K562 (cell line): Measurements from ENCODE around the gene SIRT2. TPM values are rescaled to one million over a fixed set of nuclear protein-coding genes. Genes with fewer than 3 reads are reported as not detected.

ENCODE experiments used
- ASH1L ChIP-seq: fragments of 450-650 bp; IDR thresholded peaks from 2 replicates; pipeline ENCODE4 v1.6.1; 2018; ENCODE audit warnings: borderline replicate concordance, mild to moderate bottlenecking, low read depth; ENCODE audit not compliant: partially characterized antibody
- BRD9 ChIP-seq: fragments of 450-650 bp; IDR thresholded peaks from 2 replicates; pipeline ENCODE4 v1.6.1; 2018; ENCODE audit warnings: low read depth; ENCODE audit not compliant: partially characterized antibody
- CBFB ChIP-seq: sonication (generic); formaldehyde crosslinking; IDR thresholded peaks from 2 replicates; pipeline ENCODE4 v1.4.0; 2020; ENCODE audit warnings: mild to moderate bottlenecking, missing genetic modification reagents
- CEBPG ChIP-seq, 3 experiments: fragments of 200-800 bp in 1 of 3; sonication (Bioruptor generic) in 1 of 3; sonication (generic) in 1 of 3; formaldehyde crosslinking in 1 of 3; IDR thresholded peaks in 2 of 3; conservative IDR thresholded peaks in 1 of 3; 2 replicates each; pipeline versions ENCODE4 v1.6.1 to v1.8.0; 2016 to 2022; ENCODE audit warnings: missing compliant biosample characterization in 2 of 3, missing genetic modification characterization in 2 of 3, mild to moderate bottlenecking in 1 of 3, missing genetic modification reagents in 1 of 3
- CREM ChIP-seq: IDR thresholded peaks from 2 replicates; pipeline ENCODE4 v1.6.1; 2014; ENCODE audit warnings: antibody characterized with exemption, low read depth
- DNMT1 ChIP-seq: fragments of 450-650 bp; IDR thresholded peaks from 2 replicates; pipeline ENCODE4 v1.6.1; 2016; ENCODE audit warnings: antibody characterized with exemption, mild to moderate bottlenecking
- JUN ChIP-seq, 2 experiments: sonication (generic) in 1 of 2; formaldehyde crosslinking in 1 of 2; IDR thresholded peaks; 2 replicates each; pipeline versions ENCODE4 v1.6.1 to v1.8.0; 2012 to 2022; ENCODE audit warnings: borderline replicate concordance in 2 of 2, mild to moderate bottlenecking in 2 of 2, improper control_type of control experiment in 1 of 2, low read depth in 1 of 2, low read length in 1 of 2, missing genetic modification reagents in 1 of 2
- KAT7 ChIP-seq: sonication (generic); formaldehyde crosslinking; IDR thresholded peaks from 2 replicates; pipeline ENCODE4 v1.8.0; 2022; ENCODE audit warnings: missing genetic modification reagents, mild to moderate bottlenecking, borderline replicate concordance
- KLF13 ChIP-seq: fragments of 450-650 bp; IDR thresholded peaks from 2 replicates; pipeline ENCODE4 v1.6.1; 2016; ENCODE audit warnings: missing genetic modification characterization, low read depth, mild to moderate bottlenecking, missing compliant biosample characterization, moderate library complexity, borderline replicate concordance
- PHB ChIP-seq: fragments of 250-450 bp; sonication (Bioruptor Pico); IDR thresholded peaks from 2 replicates; pipeline ENCODE4 v1.5.0; 2021
- PML ChIP-seq: IDR thresholded peaks from 2 replicates; pipeline ENCODE4 v1.6.1; 2012; ENCODE audit warnings: low read length, inconsistent platforms
- RBM25 ChIP-seq: fragments of 200-400 bp; formaldehyde crosslinking; IDR thresholded peaks from 2 replicates; pipeline ENCODE4 v1.6.1; 2018; ENCODE audit warnings: low read length, low read depth, moderate library complexity; ENCODE audit not compliant: severe bottlenecking
- RFX1 ChIP-seq: fragments of 450-650 bp; IDR thresholded peaks from 2 replicates; pipeline ENCODE4 v1.6.1; 2016; ENCODE audit warnings: mild to moderate bottlenecking, moderate library complexity
- RNF2 ChIP-seq: sonication (generic); IDR thresholded peaks from 2 replicates; pipeline ENCODE4 v1.6.1; 2016
- SIN3A ChIP-seq, 2 experiments: fragments of 150-350 bp in 1 of 2; IDR thresholded peaks; 2 replicates each; pipeline ENCODE4 v1.6.1; 2011 to 2016; ENCODE audit warnings: borderline replicate concordance in 2 of 2, low read depth in 2 of 2, low read length in 2 of 2, mild to moderate bottlenecking in 2 of 2, moderate library complexity in 2 of 2; ENCODE audit not compliant: control insufficient read depth in 1 of 2
- STAG1 ChIP-seq: sonication (generic); formaldehyde crosslinking; IDR thresholded peaks from 2 replicates; pipeline ENCODE4 v1.5.0; 2020; ENCODE audit warnings: missing genetic modification reagents, borderline replicate concordance
- ZNF134 ChIP-seq: fragments of 250-450 bp; sonication (Bioruptor Pico); conservative IDR thresholded peaks from 2 replicates; pipeline ENCODE4 v1.4.0; 2020
- ZNF24 ChIP-seq: fragments of 450-650 bp; IDR thresholded peaks from 2 replicates; pipeline ENCODE4 v1.6.1; 2016
- ZNF384 ChIP-seq: IDR thresholded peaks from 2 replicates; pipeline ENCODE4 v1.6.1; 2012; ENCODE audit warnings: low read depth, low read length, improper control_type of control experiment
- ZNF707 ChIP-seq: fragments of 250-450 bp; sonication (Bioruptor Pico); conservative IDR thresholded peaks from 2 replicates; pipeline ENCODE4 v1.8.0; 2022; ENCODE audit warnings: inconsistent platforms, mild to moderate bottlenecking, moderate library complexity
- polyA plus RNA-seq, 8 experiments: library from polyadenylated mRNA; depleted of rRNA in 4 of 8; stranded (reverse) in 5 of 8; unstranded in 3 of 8; fragments of >200 nt; fragmentation: Nextera tagmentation in 2 of 8; fragmentation: Illumina TruSeq in 1 of 8; extraction: Ambion mirVana in 2 of 8; extraction: Trizol in 1 of 8; gene quantifications; 2 replicates each; pipeline versions ENCODE4 v1.2.1 to v1.2.3, GENCODE V29; 2011 to 2014; ENCODE audit warnings: inconsistent platforms in 1 of 8, missing spikeins in 1 of 8
- total RNA-seq, 7 experiments: library from RNA; depleted of rRNA in 6 of 7; stranded (reverse); fragments of >200 nt in 6 of 7; fragmentation: Illumina TruSeq in 2 of 7; extraction: Trizol in 2 of 7; gene quantifications; 2 replicates each; pipeline versions ENCODE4 v1.2.1 to v1.2.3, GENCODE V29; 2011 to 2021; ENCODE audit warnings: low replicate concordance in 1 of 7
- TF ChIP-seq, protein P1 (sequence below): fragments of 200-800 bp; sonication (Bioruptor generic); IDR thresholded peaks from 2 replicates; pipeline ENCODE4 v1.6.1; 2017; ENCODE audit warnings: missing genetic modification characterization, missing compliant biosample characterization
- TF ChIP-seq, protein P2 (sequence below), 2 experiments: IDR thresholded peaks; 2 replicates each; pipeline ENCODE4 v1.6.1; 2012; ENCODE audit warnings: improper control_type of control experiment in 2 of 2, low read depth in 2 of 2, low read length in 2 of 2, borderline replicate concordance in 1 of 2
- TF ChIP-seq, protein P3 (sequence below): sonication (generic); formaldehyde crosslinking; IDR thresholded peaks from 2 replicates; pipeline ENCODE4 v1.8.0; 2022; ENCODE audit warnings: missing genetic modification reagents, mild to moderate bottlenecking, borderline replicate concordance

SIRT2 gene
- total and polyA plus RNA-seq, 9 of the 15 experiments (the other 6 are each of a cell fraction or from before 2014, with no cell fraction given), result 2.3 to 35.2 (median 22.9) TPM

DNA sequence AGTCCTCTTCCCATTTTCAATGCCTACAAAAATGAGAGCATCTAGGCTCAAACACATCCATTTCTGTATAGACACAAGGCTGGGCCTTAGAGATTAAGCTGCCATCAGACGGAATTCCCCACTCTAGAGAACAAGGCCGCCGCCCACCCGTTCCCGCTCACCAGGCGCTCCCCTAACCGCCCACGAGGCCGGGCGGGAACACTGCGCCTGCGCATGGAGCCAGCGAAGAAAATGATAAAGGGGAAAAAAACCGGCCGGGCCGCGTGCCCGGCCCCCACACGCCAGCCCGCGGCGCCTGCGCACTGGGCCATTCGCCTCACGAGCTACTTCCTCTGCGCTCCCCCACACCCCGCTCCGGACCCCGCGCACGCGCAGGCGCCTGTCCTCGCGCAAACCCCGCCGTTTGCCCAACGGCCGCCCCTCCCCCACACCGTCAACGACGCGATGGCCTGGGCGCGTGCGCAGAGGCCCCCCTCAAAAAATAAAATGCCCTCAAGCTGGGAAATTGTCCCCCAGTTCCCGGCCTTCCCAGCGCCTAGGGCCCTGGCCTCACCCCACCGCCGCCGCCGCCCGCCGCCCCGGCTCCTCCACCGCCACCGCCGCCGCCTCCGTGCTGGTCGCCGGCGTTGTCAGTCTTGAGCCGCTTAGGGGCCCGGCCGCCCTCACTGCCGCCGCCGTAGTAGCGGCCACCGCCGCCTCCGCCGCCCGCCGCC is 50.1 kb downstream of the SIRT2 start (continued):
- TF ChIP-seq ZNF707 (CRISPR knock-in tag), result no peak
- TF ChIP-seq SIN3A (IDR thresholded peaks at IDR 0.05; ENCODE audit: borderline replicate concordance in 2 of 2, control insufficient read depth in 1 of 2, low read depth in 2 of 2, low read length in 2 of 2), result peak in 1 of 2 experiments; percentile 91; a peak in 1 of 4 replicates
- TF ChIP-seq STAG1 (CRISPR knock-in tag), result no peak
- TF ChIP-seq, protein P1, sequence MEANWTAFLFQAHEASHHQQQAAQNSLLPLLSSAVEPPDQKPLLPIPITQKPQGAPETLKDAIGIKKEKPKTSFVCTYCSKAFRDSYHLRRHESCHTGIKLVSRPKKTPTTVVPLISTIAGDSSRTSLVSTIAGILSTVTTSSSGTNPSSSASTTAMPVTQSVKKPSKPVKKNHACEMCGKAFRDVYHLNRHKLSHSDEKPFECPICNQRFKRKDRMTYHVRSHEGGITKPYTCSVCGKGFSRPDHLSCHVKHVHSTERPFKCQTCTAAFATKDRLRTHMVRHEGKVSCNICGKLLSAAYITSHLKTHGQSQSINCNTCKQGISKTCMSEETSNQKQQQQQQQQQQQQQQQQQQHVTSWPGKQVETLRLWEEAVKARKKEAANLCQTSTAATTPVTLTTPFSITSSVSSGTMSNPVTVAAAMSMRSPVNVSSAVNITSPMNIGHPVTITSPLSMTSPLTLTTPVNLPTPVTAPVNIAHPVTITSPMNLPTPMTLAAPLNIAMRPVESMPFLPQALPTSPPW (CRISPR knock-in tag), result peak; percentile 79; the same call in 1 of the 2 replicates
- peak; percentile 78 for TF ChIP-seq KLF13 (tag)
- no peak for TF ChIP-seq BRD9
- no peak for TF ChIP-seq RFX1
- no peak for TF ChIP-seq ZNF134
- TF ChIP-seq, protein P2, sequence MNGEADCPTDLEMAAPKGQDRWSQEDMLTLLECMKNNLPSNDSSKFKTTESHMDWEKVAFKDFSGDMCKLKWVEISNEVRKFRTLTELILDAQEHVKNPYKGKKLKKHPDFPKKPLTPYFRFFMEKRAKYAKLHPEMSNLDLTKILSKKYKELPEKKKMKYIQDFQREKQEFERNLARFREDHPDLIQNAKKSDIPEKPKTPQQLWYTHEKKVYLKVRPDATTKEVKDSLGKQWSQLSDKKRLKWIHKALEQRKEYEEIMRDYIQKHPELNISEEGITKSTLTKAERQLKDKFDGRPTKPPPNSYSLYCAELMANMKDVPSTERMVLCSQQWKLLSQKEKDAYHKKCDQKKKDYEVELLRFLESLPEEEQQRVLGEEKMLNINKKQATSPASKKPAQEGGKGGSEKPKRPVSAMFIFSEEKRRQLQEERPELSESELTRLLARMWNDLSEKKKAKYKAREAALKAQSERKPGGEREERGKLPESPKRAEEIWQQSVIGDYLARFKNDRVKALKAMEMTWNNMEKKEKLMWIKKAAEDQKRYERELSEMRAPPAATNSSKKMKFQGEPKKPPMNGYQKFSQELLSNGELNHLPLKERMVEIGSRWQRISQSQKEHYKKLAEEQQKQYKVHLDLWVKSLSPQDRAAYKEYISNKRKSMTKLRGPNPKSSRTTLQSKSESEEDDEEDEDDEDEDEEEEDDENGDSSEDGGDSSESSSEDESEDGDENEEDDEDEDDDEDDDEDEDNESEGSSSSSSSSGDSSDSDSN (IDR thresholded peaks at IDR 0.05; ENCODE audit: borderline replicate concordance in 1 of 2, low read depth in 2 of 2, low read length in 2 of 2), result no peak
- TF ChIP-seq DNMT1, result no peak
- peak; percentile 71; the same call in 1 of the 2 replicates for TF ChIP-seq JUN (IDR thresholded peaks at IDR 0.05; ENCODE audit: borderline replicate concordance, low read depth, low read length)
- TF ChIP-seq JUN (CRISPR knock-in tag; IDR thresholded peaks at IDR 0.05; ENCODE audit: borderline replicate concordance), result no peak
- TF ChIP-seq PHB (CRISPR knock-in tag), result 0 out of 2 replicates have a peak, but pooled peaks have one; percentile 22
- TF ChIP-seq RBM25, result no peak
- peak; percentile 40; the same call in 1 of the 2 replicates for TF ChIP-seq CEBPG (CRISPR knock-in tag; IDR thresholded peaks at IDR 0.05)
- 0 out of 4 replicates have a peak, but pooled peaks have one; percentile 13 to 20 for TF ChIP-seq CEBPG (tag; conservative IDR thresholded peaks at IDR 0.05 in 1 of 2, IDR thresholded peaks at IDR 0.05 in 1 of 2)
- TF ChIP-seq, protein P3, sequence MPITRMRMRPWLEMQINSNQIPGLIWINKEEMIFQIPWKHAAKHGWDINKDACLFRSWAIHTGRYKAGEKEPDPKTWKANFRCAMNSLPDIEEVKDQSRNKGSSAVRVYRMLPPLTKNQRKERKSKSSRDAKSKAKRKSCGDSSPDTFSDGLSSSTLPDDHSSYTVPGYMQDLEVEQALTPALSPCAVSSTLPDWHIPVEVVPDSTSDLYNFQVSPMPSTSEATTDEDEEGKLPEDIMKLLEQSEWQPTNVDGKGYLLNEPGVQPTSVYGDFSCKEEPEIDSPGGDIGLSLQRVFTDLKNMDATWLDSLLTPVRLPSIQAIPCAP (CRISPR knock-in tag), result no peak
- TF ChIP-seq RNF2, result peak; percentile 81; the same call in 1 of the 2 replicates
- TF ChIP-seq CBFB, result no peak
- TF ChIP-seq ZNF24, result no peak
- TF ChIP-seq CREM, result peak; percentile 64
- TF ChIP-seq ZNF384, result peak; percentile 97
- TF ChIP-seq ASH1L, result no peak
- TF ChIP-seq PML, result peak; percentile 57; the same call in 1 of the 2 replicates
- TF ChIP-seq KAT7 (CRISPR knock-in tag), result no peak
